HG02970 (cell line): ENCODE measurements around the gene TAPBP.
"Not testable (repeated sequence)": the region's sequence is repeated elsewhere in the genome, so short reads cannot be mapped to it uniquely, and the experiment has no call there.

ENCODE experiments used
- ATAC-seq: cut with Tn5 transposase; IDR thresholded peaks from one replicate; pipeline ENCODE4 v1.9.1; 2021; ENCODE audit warnings: mild to moderate bottlenecking, moderate library complexity, moderate number of reproducible peaks; ENCODE audit not compliant: unreplicated experiment, low FRiP score

TAPBP gene

DNA sequence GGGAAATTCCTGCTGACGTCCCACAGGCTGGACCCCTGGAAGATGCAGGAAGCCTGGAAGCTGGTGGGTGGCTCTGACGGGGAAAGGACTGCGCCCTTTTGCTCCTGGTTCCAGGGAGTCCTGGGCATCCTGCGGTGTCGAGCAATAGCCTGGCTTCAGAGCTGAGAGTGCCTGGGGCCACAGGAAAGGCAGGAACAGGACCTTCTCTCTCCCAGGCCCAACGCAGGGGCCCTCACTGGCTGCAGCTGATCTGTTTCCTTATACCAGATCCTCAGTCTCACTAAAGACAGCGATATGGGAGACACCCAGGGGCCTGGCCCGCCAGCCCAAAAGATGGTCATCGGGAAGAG, 35.5 kb downstream of the TAPBP start:
- ATAC-seq, result no peak

GRCh38 chr6:33277663-33278391, 36.1 kb downstream of the TAPBP start:
- ATAC-seq, result peak; percentile 8

- peak; percentile 50 for ATAC-seq
Measured at GRCh38 chr6:33276864-33277662, 36.8 kb downstream of the TAPBP start, which contains the start of gene B3GALT4. Gene B3GALT4, plus strand, starts transcription at chr6:33277123. Its CDS starts 297 bp downstream, at chr6:33277420.

DNA sequence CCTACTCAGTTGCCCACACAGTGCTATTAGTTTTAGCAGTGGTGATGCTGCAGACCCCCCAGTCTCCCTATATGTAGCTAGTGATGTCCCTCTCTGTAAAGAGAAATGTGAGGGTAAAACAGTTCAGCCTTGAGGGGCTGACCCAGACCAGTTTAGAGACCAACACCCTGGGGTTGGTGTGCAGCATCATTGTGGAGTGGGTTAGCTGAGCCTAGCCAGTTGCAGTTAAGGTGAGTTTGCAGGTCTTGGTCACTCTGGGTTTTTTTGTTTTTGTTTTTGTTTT, 37.4 kb downstream of the TAPBP start:
- no peak for ATAC-seq

DNA sequence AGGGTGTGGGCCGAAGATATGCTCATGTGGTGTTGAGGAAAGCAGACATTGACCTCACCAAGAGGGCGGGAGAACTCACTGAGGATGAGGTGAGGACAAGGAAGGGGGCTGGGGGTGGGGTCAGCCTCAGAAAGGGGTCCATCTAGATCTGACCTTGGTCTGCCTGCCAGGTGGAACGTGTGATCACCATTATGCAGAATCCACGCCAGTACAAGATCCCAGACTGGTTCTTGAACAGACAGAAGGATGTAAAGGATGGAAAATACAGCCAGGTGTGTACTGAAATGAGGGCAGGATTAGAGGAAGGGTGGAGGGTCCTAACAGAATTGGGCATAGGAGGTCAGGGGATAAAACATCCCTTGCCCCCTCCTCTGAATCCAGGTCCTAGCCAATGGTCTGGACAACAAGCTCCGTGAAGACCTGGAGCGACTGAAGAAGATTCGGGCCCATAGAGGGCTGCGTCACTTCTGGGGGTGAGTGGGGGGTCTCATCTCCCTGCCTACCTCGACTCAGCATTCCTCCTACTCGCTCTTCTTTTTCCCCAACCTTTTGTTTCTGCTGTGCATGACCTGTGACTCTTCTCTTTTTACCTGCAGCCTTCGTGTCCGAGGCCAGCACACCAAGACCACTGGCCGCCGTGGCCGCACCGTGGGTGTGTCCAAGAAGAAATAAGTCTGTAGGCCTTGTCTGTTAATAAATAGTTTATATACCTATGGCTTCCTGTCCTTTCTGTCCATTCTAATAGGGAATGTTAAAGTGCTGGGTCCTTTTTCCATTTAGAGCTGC, 37.9 kb downstream of the TAPBP start:
- not testable (repeated sequence) for ATAC-seq

DNA sequence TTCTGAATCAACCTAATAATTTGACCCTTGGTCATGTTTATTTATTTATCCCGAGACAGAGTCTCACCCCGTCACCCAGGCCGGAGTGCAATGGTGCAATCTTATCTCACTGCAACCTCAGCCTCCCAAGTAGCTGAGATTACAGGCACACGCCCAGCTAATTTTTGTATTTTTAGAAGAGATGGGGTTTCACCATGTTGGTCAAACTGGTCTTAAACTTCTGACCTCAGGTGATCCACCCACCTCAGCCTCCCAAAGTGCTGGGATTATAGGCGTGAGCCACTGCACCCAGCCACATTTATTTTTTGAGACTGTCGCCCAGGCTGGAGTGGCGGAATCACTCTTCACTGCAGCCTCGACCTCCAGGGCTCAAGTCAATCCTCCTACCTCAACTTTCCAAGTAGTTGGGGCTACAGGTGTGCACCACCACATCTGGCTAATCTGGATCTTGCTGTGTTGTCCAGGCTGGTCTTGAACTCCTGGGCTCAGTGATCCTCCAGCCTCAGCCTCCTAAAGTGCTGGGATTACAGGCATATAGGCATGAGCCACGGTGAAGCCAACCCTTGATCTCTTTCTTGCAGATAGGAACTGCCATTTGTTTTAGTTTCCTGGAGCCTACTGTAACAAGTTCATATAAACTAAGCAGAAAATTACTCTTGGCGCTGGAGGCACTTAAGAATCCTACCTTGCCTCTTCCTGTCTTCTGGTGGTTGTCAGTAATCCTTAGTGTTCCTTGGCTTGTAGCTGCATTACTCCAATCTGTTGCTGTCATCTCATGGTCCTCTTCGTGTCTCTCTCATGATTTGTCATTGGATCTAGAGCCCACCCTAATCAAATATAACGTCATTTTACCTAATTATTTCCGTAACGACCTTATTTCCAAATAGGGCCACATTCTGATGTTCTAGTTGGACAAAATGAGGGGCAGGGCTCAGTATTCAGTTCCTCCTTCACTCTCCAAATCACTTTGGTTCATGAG, 39.7 kb downstream of the TAPBP start:
- ATAC-seq, result no peak

- no peak for ATAC-seq
Measured at GRCh38 chr6:33273129-33273923, 40.6 kb downstream of the TAPBP start.

GRCh38 chr6:33272275-33273128, 41.4 kb downstream of the TAPBP start:
- ATAC-seq, result no peak

GRCh38 chr6:33271468-33272274, 42.2 kb downstream of the TAPBP start, which contains the start of the genes RPS18 and VPS52:
Gene RPS18, plus strand, starts transcription at chr6:33272075. Its CDS starts 45 bp downstream, at chr6:33272120.
Gene VPS52, minus strand, starts transcription at chr6:33271876. Its CDS starts 201 bp downstream, at chr6:33271675.
- peak; percentile 87 for ATAC-seq

DNA sequence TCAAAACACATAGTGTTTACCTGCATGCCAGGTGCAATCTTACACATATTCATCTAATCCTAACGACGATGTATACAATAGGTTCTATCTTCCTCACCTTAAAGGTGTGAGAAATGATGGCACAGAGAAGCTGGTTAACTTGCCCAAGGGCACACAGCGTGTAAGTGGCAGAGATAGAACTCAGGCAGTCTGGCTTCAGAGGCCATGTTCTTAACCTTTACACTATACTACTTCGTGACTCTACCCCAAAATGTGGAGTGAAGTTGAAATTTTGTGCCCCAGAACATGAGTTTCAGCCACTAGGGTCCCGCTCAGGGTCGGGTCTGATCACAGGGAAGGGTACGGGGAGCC, 42.8 kb downstream of the TAPBP start:
- ATAC-seq, result no peak

- no peak for ATAC-seq
Measured at GRCh38 chr6:33264015-33264414, 49.9 kb downstream of the TAPBP start.

DNA sequence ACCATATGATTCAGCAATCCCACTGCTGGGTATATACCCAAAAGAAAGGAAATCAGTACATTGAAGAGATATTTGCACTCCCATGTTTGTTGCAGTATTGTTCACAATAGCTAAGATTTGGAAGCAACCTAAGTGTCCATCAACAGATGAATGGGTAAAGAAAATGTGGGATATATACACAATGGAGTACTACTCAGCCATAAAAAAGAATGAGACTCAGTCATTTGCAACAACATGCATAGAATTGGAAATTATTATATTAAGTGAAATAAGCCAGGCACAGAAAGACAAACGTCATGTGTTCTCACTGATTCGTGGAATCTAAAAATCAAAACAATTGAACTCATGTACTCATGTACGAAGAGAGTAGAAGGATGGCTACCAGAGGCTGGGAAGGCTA, 51.4 kb downstream of the TAPBP start:
- ATAC-seq, result not testable (repeated sequence)

DNA sequence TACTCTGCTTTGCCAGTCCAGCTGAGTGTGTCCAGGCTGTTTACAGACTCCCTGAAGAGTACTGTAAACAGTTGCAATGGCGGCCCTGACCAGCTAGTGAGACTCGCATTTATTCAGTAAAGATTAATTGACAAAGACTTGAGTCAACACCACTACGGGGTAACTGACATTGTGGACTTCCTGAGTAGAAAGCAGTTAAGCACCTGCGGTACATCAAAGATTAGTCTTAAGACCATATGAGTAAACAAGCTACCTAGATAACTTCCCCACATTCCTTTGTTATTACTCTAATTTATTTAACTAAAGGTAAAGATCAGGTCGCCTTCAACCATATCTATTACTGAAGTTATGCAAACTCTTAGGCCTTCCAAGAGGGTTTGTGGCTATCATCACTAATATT, 54.8 kb downstream of the TAPBP start:
- ATAC-seq, result no peak

GRCh38 chr6:33254591-33254990, 59.3 kb downstream of the TAPBP start:
- no peak for ATAC-seq

DNA sequence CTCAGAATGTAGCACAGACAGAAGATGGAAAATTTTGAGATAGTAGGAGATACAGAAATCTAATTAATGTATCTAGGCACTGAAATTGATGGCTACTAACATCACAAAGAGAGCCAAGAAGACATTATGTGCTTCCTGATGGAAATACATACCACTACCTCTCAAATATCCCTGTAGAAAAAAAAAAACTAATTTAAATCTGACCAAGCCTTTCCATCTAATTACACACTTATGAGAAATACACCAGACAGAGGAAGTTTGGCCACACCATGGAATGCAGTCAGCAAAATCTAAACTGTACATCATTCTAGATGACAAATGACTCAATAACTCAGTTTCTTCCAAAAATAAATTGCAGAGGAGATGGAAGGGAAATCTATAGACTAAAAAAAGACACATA, 61.1 kb downstream of the TAPBP start:
- ATAC-seq, result no peak

DNA sequence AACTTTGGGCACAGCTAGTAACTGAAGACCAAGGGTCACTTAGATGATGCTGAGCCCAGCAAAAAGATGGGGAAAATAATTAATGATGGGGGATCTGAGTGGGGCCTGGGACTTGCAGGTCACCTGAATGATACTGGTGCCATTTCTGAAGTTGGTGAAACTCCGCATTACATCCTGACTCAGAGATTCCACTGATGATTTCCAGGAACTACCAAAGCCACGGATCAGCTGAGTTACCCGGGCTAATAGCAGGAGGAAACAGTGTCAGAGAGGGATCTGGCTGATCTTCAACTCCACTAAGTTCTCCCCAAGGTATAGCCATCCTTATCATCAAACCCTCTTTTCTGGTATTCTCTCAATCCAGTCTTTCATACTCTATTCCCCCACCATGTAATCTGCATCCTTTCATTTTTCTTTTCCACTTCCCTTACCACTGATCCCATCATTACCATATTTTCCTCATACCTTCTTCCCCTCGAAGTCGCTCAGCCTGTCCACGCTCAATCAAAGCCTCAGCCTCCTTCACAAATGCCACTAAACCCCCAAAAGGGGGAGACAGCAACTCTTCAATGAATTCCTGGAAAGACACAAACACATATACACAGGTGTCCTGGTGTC, 62.4 kb downstream of the TAPBP start:
- ATAC-seq, result no peak

- no peak for ATAC-seq
Measured at GRCh38 chr6:33250731-33251130, 63.1 kb downstream of the TAPBP start.
